Endodermal cell (in vitro differentiated cells): ENCODE measurements around the gene ACADL. TPM values are rescaled to one million over a fixed set of nuclear protein-coding genes. Genes with fewer than 3 reads are reported as not detected.

ENCODE experiments used
- DNase-seq: peaks from one replicate; pipeline ENCODE4 v3.0.0-alpha.2; 2017
- H3K27ac ChIP-seq: 2 replicates; pipeline ENCODE4 v1.5.1; 2013; ENCODE audit warnings: mild to moderate bottlenecking, low read depth, low read length, moderate library complexity
- H3K27me3 ChIP-seq: 2 replicates; pipeline ENCODE4 v1.6.1; 2013; ENCODE audit warnings: mild to moderate bottlenecking, low read length, moderate library complexity; ENCODE audit not compliant: insufficient read depth, control insufficient read depth, poor library complexity, severe bottlenecking
- H3K36me3 ChIP-seq: 2 replicates; pipeline ENCODE4 v1.7.0; 2013; ENCODE audit warnings: mild to moderate bottlenecking, low read length, moderate library complexity; ENCODE audit not compliant: control insufficient read depth, insufficient read depth
- H3K4me1 ChIP-seq: one replicate; pipeline ENCODE4 v1.7.0; 2013; ENCODE audit warnings: low read length; ENCODE audit not compliant: control insufficient read depth, insufficient read depth
- H3K4me3 ChIP-seq: 2 replicates; pipeline ENCODE4 v1.5.1; 2013; ENCODE audit warnings: mild to moderate bottlenecking, low read length, moderate library complexity
- H3K9ac ChIP-seq: 2 replicates; pipeline ENCODE4 v1.6.1; 2013; ENCODE audit warnings: mild to moderate bottlenecking, low read length, moderate library complexity; ENCODE audit not compliant: poor library complexity, severe bottlenecking; ENCODE audit errors: extremely low read depth
- H3K9me3 ChIP-seq: 2 replicates; pipeline ENCODE4 v1.6.1; 2013; ENCODE audit warnings: mild to moderate bottlenecking, low read length, moderate library complexity; ENCODE audit not compliant: control insufficient read depth
- H3K27ac Mint-ChIP-seq: 2 replicates; pipeline ENCODE4 v1.8.0; 2020; ENCODE audit warnings: mixed read lengths
- H3K27me3 Mint-ChIP-seq: 2 replicates; pipeline ENCODE4 v1.8.0; 2021; ENCODE audit warnings: mild to moderate bottlenecking, mixed read lengths; ENCODE audit not compliant: insufficient read depth
- H3K36me3 Mint-ChIP-seq: 2 replicates; pipeline ENCODE4 v1.8.0; 2020; ENCODE audit warnings: low read depth, mixed read lengths
- H3K4me1 Mint-ChIP-seq: 2 replicates; pipeline ENCODE4 v1.8.0; 2020; ENCODE audit warnings: mixed read lengths
- H3K4me3 Mint-ChIP-seq: 2 replicates; pipeline ENCODE4 v1.8.0; 2020; ENCODE audit warnings: mild to moderate bottlenecking, moderate library complexity, mixed read lengths
- H3K9me3 Mint-ChIP-seq: 2 replicates; pipeline ENCODE4 v1.8.0; 2020; ENCODE audit warnings: mild to moderate bottlenecking, mixed read lengths
- WGBS, 2 experiments: methylation state at CpG; one replicate each; pipeline versions ENCODE4 v1.1.5 to v1.1.7; 2013; ENCODE audit warnings: missing lambda C conversion rate in 2 of 2, mixed read lengths in 1 of 2; ENCODE audit not compliant: insufficient coverage in 1 of 2, insufficient read length in 1 of 2; 5-methylcytosine and 5-hydroxymethylcytosine counted together
- total RNA-seq, 2 donors: library from RNA; stranded (reverse); fragmentation: NEBNext Ultra II Directional in 1 of 2; extraction: Animal tissue kit (Norgen Biotek cat#: 25700) in 1 of 2; gene quantifications; 2 replicates in 1 of 2; 3 replicates in 1 of 2; pipeline ENCODE4 v1.2.1, GENCODE V29; 2021
- TF ChIP-seq, protein P1 (sequence below): fragments of 200-600 bp; sonication (generic); conservative IDR thresholded peaks from 2 replicates; pipeline ENCODE4 v1.5.0; 2021; ENCODE audit warnings: antibody characterized with exemption, mild to moderate bottlenecking

The ACADL gene
- total RNA-seq, 2 donors from 2014 or later: 0.66 to 1.1 TPM

DNA sequence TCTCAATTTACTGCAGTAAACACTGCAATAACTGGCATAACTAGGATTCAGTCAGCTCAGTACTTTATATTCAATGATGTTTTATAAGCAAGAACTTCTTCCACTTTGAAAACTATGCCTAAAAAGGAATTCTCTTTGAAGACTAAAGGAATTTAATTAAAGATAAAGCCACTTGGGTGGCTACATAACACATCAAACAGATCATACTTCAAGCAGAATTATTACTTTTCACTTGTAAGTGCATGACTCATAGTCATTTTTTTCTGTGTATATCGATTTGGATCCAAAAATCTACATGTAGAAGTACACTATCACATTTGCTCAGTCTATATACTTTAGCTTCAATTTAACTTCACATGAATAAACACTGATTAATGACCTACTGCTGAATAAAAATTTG lies 58.0 kb downstream of the ACADL start:
- peaks cover 23% of the 10 kb centered on the region for H3K4me1 Mint-ChIP-seq
- H3K27ac ChIP-seq: no peak overlapping the region
- no peak for DNase-seq

DNA sequence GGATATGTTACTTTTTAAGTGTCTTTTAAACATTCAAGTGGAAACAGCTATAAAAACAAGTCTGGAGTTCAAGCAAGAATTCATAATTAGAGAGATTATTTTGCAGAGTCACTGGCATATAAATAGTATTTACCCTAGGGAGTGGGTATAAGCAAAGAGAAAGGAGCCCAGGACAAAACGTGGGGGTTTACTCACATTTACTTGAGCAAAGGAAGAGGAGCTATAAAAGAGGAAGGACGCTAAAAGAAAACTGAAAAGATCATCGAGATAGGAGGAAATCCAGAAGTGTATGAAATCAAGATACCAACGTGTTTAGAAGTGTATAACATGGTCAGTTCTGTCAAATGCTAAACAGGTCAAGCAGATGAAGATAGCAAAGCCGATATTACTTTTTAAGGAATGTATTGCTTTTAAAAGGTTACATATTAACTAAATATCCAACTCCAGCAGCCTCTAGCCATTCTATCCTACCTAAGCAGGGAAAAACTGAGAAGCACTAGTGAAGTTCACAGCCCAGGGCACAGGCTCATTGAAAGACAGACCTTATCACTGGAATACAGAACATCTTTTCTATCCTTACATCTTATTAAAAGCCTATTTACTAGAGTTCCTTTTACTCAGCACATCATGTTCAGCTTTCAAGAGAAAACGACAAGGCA lies 62.7 kb downstream of the ACADL start:
- 62 to 69% methylated on average over 5 of the region's 6 CpGs for WGBS, 2 experiments
- peaks cover 18% of the 10 kb centered on the region for H3K4me1 Mint-ChIP-seq
- TF ChIP-seq, protein P1, sequence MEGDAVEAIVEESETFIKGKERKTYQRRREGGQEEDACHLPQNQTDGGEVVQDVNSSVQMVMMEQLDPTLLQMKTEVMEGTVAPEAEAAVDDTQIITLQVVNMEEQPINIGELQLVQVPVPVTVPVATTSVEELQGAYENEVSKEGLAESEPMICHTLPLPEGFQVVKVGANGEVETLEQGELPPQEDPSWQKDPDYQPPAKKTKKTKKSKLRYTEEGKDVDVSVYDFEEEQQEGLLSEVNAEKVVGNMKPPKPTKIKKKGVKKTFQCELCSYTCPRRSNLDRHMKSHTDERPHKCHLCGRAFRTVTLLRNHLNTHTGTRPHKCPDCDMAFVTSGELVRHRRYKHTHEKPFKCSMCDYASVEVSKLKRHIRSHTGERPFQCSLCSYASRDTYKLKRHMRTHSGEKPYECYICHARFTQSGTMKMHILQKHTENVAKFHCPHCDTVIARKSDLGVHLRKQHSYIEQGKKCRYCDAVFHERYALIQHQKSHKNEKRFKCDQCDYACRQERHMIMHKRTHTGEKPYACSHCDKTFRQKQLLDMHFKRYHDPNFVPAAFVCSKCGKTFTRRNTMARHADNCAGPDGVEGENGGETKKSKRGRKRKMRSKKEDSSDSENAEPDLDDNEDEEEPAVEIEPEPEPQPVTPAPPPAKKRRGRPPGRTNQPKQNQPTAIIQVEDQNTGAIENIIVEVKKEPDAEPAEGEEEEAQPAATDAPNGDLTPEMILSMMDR: no peak
- Histone ChIP-seq H3K27me3 (no peaks in the 10 kb centered on the region), H3K36me3 (peaks cover 3% of the 10 kb centered on the region), H3K9me3 (no peaks in the 10 kb centered on the region), H3K27ac (no peak overlapping the region), H3K4me1 (no peaks in the 10 kb centered on the region), H3K4me3 (no peak overlapping the region), H3K9ac (no peak overlapping the region)
- peaks cover 7% of the 10 kb centered on the region for H3K36me3 Mint-ChIP-seq
- no peaks in the 10 kb centered on the region for H3K9me3 Mint-ChIP-seq
- no peak overlapping the region for H3K27ac Mint-ChIP-seq
- no peak overlapping the region for H3K4me3 Mint-ChIP-seq
- DNase-seq: no peak
- H3K27me3 Mint-ChIP-seq: no peaks in the 10 kb centered on the region

More for the DNA sequence above, 58.0 kb downstream of the ACADL start:
- Mint-ChIP-seq H3K27me3 (no peaks in the 10 kb centered on the region), H3K27ac (no peak overlapping the region), H3K9me3 (no peaks in the 10 kb centered on the region), H3K4me3 (no peak overlapping the region), H3K36me3 (no peaks in the 10 kb centered on the region)
- TF ChIP-seq, protein P1: no peak
- Histone ChIP-seq H3K27me3 (no peaks in the 10 kb centered on the region), H3K4me3 (no peak overlapping the region), H3K36me3 (no peaks in the 10 kb centered on the region), H3K9me3 (no peaks in the 10 kb centered on the region), H3K4me1 (peaks cover 2% of the 10 kb centered on the region), H3K9ac (no peak overlapping the region)
- WGBS, 2 experiments: 91% methylated on average over 1 of the region's 1 CpG; no CpG with 5 or more reads in 1 of the 2 experiments

DNA sequence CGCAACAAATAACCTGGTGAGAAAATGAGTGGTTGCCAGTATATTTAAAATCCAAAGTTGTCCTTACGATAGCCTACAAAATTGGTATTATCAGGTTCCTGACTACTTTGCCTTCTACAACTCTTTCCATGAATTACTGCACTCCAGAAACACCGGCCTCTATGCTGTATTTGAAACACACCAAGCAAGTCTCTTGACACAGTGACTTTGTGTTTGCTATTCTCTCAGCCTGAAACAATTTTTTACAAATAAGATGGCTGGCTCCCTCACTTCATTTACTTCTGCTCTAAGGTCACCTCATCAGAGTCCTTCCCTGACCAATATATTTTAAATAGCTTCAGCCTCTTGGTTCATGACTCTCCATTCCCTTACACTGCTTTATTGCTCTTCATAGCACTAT lies 66.2 kb downstream of the ACADL start:
- no peaks in the 10 kb centered on the region for H3K9me3 ChIP-seq
- Mint-ChIP-seq H3K4me1 (peaks cover 18% of the 10 kb centered on the region), H3K27me3 (no peaks in the 10 kb centered on the region), H3K36me3 (peaks cover 24% of the 10 kb centered on the region), H3K4me3 (no peak overlapping the region), H3K27ac (no peak overlapping the region), H3K9me3 (no peaks in the 10 kb centered on the region)
- H3K27ac ChIP-seq: no peak overlapping the region
- peaks cover 26% of the 10 kb centered on the region for H3K36me3 ChIP-seq
- H3K9ac ChIP-seq: no peak overlapping the region
- H3K27me3 ChIP-seq: no peaks in the 10 kb centered on the region
- no peak overlapping the region for H3K4me3 ChIP-seq
- H3K4me1 ChIP-seq: no peaks in the 10 kb centered on the region
- no peak for DNase-seq
- 97 to 100% methylated on average over 3 of the region's 3 CpGs for WGBS, 2 experiments
- TF ChIP-seq, protein P1: no peak
